Left ventricle myocardium inferior (tissue), 1 donor: Measurements from ENCODE around the gene TLR2. TPM values are rescaled to one million over a fixed set of nuclear protein-coding genes. Genes with fewer than 3 reads are reported as not detected.

Experiments used
- DNase-seq: peaks from one replicate; pipeline ENCODE4 v3.0.0-alpha.2; 2020
- H3K27ac ChIP-seq: fragments of 200-600 bp; replicated peaks from 2 replicates; pipeline ENCODE4 v1.8.0; 2021
- H3K27me3 ChIP-seq: fragments of 200-600 bp; 2 replicates; pipeline ENCODE4 v1.8.0; 2021; ENCODE audit warnings: low read depth
- H3K36me3 ChIP-seq: fragments of 200-600 bp; 2 replicates; pipeline ENCODE4 v1.8.0; 2021
- H3K4me1 ChIP-seq: fragments of 200-600 bp; 2 replicates; pipeline ENCODE4 v1.8.0; 2021
- H3K4me3 ChIP-seq: fragments of 200-600 bp; 2 replicates; pipeline ENCODE4 v1.8.0; 2021; ENCODE audit warnings: mild to moderate bottlenecking, moderate library complexity
- H3K9me3 ChIP-seq: fragments of 200-600 bp; replicated peaks from 2 replicates; pipeline ENCODE4 v1.8.0; 2021
- CTCF ChIP-seq: fragments of 200-600 bp; IDR thresholded peaks from 2 replicates; pipeline ENCODE4 v1.8.0; 2021; ENCODE audit warnings: antibody characterized with exemption, mild to moderate bottlenecking, borderline replicate concordance
- intact Hi-C: fragments of 100-400 bp; cut with micrococcal nuclease; formaldehyde crosslinking; loops from one replicate; pipeline ENCODE4 v1.11.0; 2022
- total RNA-seq: library from RNA; stranded (reverse); fragmentation: NEBNext Ultra II Directional; extraction: Animal tissue kit (Norgen Biotek cat#: 25700); gene quantifications from one replicate; pipeline ENCODE4 v1.2.1, GENCODE V29; 2021
- donor health status: DM: no; HTN: yes; CAD: no; lungs with severe emphysema.

The TLR2 gene
- total RNA-seq, 1 donor from 2014 or later: 2.8 TPM

- H3K9me3 ChIP-seq: no peaks in the 10 kb centered on the region
- intact Hi-C loops: no loop called here
- H3K27ac ChIP-seq: no peak overlapping the region
- DNase-seq: no peak
- peaks cover 8% of the 10 kb centered on the region for H3K27me3 ChIP-seq
- no peak overlapping the region for H3K4me3 ChIP-seq
- no peak for TF ChIP-seq CTCF
- H3K36me3 ChIP-seq: no peaks in the 10 kb centered on the region
- no peaks in the 10 kb centered on the region for H3K4me1 ChIP-seq
Measured at GRCh38 chr4:153747406-153747955, 63.4 kb downstream of the TLR2 start.

GRCh38 chr4:153748378-153748777, 64.3 kb downstream of the TLR2 start:
- no peak for TF ChIP-seq CTCF
- Histone ChIP-seq H3K27me3 (peaks cover 8% of the 10 kb centered on the region), H3K4me1 (no peaks in the 10 kb centered on the region), H3K4me3 (no peak overlapping the region), H3K27ac (no peak overlapping the region), H3K36me3 (no peaks in the 10 kb centered on the region), H3K9me3 (no peaks in the 10 kb centered on the region)
- no peak for DNase-seq
- intact Hi-C loops: no loop called here

GRCh38 chr4:153750197-153750817, 66.2 kb downstream of the TLR2 start:
- Histone ChIP-seq H3K27ac (no peak overlapping the region), H3K27me3 (peaks cover 16% of the 10 kb centered on the region), H3K4me1 (no peaks in the 10 kb centered on the region), H3K36me3 (no peaks in the 10 kb centered on the region), H3K9me3 (peaks cover 8% of the 10 kb centered on the region), H3K4me3 (no peak overlapping the region)
- intact Hi-C loops: loop anchor here (5.0 kb wide), 1 partner anchor 113 kb away; no protein-coding TSS in a partner anchor
- DNase-seq: no peak
- peak; percentile 71 for TF ChIP-seq CTCF

- intact Hi-C loops: no loop called here
- Histone ChIP-seq H3K4me3 (no peak overlapping the region), H3K27ac (no peak overlapping the region), H3K9me3 (peaks cover 8% of the 10 kb centered on the region), H3K36me3 (no peaks in the 10 kb centered on the region), H3K4me1 (peaks cover 13% of the 10 kb centered on the region), H3K27me3 (peaks cover 58% of the 10 kb centered on the region)
- no peak for DNase-seq
- TF ChIP-seq CTCF: no peak
Measured at GRCh38 chr4:153755186-153755585, 71.1 kb downstream of the TLR2 start.

Other genes starting within 250 kb of the TLR2 start
- gene TMEM131L, start 217.9 kb upstream of the TLR2 start, total RNA-seq: 14.9 TPM
- gene RNF175, start 75.7 kb downstream of the TLR2 start, total RNA-seq: 0.71 TPM
- 0.14 TPM for gene SFRP2, start 104.8 kb downstream of the TLR2 start, total RNA-seq